Amniotic stem cell (primary cell): Measurements from ENCODE around the gene TEX13D.
"Not testable (repeated sequence)": the region's sequence is repeated elsewhere in the genome, so short reads cannot be mapped to it uniquely, and the experiment has no call there.

Experiments used
- DNase-seq: peaks from one replicate; lab custom pipeline; 2025; lab: John Stamatoyannopoulos, UW

Gene TEX13D

DNA sequence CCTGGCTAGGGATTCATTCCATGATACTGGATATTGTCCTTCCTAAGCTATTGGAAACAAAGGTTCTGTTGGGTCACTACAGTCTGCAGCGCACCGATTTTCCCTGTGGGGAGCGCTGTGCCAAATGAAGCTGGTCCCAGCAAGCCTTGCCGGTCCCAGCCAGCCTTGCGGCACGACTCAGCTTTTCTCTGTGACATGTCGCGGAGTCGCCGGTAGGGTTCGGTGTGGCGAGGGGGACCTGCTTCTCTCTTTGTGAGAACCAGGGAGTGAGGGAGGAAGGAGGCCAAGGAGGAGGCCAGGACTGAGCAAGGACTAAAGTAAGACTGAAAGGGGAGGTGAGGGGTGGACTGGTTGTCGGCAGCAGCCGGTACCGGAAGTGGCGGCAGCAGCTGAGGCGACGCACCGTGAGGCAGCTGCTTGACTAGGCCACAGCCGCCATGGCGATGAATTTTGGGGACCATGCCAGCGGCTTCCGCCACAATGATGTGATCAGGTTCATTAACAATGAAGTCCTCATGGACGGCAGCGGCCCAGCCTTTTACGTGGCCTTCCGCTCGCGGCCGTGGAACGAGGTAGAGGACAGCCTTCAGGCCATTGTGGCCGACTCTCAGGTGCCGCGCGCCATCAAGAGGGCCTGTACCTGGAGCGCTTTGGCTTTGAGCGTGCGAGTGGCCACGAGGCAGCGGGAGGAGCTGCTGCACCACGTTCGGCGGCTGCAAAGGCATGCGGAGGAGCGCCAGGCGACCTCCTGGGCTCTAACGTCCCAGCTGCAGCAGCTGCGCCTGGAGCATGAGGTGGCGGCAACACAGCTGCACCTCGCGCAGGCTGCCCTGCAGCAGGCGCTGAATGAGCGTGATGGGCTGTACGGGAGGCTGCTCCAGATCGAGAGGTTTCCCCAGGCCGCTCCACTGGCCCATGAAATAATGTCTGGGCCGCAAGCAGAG, at the start of gene TEX13D:
Gene TEX13D (plus strand): TSS at position 180 of the 944 bp plus-strand sequence. CDS start 258 bp downstream, at position 438.
- no peak for DNase-seq

DNA sequence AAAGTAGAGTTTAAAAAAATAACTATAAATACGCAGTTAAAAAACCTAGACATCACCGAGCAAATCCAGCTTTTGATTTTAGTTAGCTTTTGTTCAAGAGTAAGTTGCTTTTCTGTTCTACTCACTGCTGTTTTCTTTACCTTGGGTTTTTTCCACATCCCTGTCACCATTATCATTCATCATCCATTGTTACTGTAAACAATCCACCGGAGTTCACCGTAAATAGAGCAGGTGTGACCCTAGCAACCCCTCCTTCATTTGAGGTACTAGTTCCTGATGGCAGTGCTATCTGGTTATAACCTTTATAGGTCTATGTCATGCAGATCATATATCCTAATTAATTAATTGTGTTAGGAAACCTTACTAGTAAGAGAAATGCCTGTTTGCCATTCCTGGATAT, 43.0 kb upstream of the TEX13D start:
- no peak for DNase-seq

DNA sequence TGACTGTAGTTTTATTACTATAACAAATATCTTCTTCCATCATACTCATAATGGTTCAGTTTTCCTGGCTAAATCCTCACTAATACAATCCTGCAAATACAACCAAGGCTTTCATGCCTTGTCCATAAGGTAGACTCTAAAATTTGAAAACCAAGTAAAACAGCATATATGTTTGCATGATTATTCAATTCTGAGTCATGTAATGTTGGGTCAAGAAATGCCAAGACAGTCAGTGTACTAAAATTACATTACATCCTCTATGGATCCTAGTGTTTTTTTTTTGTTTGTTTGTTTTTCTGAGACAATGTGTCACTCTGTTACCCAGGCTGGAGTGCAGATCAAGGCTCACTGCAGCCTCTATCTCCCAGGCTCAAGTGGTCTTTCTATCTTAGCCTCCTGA, 38.6 kb upstream of the TEX13D start:
- DNase-seq: no peak

DNA sequence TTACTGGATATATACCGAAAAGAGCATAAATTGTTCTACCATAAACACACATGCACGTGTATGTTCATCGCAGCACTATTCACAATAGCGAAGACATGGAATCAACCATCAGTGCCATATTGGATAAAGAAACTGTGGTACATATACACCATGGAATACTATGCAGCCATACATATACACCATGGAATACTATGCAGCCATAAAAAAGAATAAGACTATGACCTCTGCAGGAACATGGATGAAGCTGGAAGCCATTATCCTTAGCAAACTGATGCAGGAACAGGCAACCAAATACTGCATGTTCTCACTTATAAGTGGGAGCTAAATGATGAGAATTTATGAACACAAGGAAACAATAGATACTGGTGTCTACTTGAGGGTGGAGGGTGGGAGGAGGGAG, 33.1 kb upstream of the TEX13D start:
- not testable (repeated sequence) for DNase-seq

DNA sequence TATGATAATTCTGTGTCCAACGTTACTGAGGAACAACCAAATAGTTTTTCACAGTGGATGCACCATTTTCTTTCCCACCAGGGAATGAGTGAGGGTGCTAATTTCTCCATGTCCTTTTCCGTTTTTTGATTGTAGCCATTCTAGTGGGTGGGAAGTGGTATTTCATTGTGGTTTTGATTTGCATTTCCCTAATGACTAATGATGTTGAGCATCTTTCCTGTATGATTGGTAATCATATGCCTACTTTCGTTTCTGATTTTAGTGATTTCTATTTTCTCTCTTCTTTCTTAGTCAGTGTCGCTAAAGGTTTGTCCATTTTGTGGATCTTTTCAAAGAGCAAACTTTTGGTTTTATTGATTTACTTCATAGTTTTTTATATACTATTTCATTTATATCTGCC, 32.1 kb upstream of the TEX13D start:
- no peak for DNase-seq

DNA sequence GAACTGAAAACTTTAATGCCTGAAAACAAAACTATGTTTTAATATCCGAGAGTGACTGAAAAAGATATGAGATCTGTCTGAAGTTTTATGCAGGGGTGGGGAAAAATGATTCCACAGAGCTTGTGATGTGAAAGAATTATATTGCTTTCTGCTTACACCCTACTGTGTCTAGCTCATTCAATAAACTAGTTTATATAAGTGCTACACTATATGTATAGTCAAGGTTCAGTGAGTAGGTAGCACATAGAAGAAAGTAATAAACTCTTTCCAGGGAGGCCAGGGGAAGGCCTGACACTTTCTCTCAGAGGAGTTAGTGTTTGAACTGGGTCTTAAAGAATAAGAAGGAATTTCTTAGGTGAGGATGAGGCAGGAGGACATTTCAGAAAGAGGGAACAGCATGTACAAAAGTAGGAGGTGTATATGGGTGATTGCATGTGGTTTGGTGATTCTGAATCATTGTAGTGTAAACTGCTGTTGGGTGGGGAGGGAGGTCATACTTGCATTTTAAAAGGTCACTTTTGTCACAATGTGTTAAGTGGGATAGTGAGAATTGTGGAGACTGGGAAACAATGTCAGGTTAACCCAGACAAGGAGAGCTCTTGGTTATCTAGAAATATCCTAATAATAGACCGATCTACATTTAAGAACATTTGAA, 25.1 kb upstream of the TEX13D start:
- DNase-seq: no peak

DNA sequence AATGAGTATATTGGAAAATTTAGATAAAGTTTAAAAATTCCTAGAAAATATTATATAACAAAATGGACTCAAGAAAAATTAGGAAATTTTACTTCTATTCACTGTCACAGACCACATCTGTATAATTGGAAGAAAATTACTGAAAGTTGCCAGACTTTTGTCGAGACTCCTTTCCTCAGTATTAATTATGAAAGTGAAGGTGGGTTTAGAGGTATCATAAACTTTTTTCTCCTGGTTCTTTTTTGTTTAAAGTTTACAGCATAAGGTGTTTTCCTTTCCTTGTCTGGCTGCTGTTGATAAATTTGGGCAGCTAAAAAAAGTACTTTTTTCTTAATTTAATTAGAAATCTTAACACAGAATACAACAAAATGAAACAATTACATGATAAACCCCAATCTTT, 6.7 kb upstream of the TEX13D start:
- no peak for DNase-seq

DNA sequence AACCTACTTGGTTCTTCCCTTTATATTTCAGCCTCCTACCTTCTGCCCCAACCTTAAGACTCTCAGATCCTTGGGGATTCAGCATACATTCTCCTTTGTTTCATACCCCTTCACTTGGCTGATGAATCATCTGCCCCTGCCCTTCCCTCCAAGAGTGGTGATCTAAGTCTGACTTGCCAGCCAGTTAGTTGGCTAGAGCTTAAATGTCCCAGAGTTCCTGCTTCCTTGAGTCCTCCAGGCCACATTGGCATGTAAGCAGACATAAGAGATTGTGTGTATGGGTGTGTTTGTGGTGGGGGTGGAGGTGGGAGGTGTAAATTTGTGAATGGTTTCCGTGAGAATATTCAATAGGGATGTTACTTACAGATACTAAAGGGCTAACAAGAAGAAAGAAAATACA, 3.7 kb upstream of the TEX13D start:
- no peak for DNase-seq

DNA sequence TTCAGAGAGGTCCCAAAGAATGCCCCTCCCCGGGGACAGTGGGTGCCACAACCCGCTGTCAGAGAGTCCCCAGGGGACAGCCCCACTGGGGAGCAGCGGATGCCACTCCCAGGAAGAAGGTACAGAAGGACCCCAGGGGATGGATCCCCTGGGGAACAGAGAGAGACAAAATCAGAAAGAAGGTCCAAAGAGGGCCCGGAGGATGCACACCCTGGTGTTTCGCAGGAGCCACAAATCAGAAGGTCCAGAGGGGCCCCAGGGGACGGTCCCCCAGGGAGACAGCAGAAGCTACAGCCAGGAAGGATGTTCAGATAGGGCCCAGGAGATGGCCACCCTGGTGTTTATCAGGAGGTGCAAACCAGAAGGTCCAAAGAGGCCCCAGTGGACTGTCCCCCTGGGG, 1.4 kb downstream of the TEX13D start:
- DNase-seq: no peak

DNA sequence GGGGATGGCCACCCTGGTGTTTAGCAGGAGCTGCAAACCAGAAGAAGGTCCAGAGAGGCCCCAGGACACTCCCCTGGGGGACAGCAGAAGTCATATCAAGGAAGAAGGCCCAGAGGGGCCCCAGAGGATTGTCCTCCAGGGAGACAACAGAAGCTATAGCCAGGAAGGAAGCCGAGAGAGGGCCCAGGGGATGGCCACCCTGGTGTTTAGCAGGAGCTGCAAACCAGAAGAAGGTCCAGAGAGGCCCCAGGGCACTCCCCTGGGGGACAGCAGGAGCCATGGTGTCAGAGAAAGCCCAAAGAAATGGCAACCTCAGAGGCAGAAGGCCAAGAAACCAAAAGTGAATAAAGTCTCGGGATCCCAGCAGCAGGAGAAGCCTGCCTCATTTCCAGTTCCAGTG, 2.1 kb downstream of the TEX13D start:
- DNase-seq: not testable (repeated sequence)

DNA sequence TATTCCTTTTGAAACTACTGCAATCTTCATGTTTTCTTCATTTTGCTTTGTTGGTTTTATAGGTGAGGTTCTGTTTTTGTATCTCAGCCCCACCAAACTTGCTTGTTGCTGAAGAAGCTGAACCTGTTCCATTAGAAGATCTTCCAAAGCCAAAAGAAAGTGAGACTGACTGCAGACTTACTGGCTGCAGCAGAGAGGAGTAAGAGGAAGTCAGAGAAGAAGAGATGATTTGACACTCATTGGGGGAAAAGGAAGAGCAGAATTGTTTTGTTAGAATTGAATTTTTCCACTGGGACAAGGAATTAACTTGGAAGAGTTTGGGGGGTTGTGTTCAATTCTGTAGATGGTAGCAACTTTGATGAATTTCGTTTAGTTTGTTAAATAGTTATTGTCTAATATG, 3.1 kb downstream of the TEX13D start:
- no peak for DNase-seq

DNA sequence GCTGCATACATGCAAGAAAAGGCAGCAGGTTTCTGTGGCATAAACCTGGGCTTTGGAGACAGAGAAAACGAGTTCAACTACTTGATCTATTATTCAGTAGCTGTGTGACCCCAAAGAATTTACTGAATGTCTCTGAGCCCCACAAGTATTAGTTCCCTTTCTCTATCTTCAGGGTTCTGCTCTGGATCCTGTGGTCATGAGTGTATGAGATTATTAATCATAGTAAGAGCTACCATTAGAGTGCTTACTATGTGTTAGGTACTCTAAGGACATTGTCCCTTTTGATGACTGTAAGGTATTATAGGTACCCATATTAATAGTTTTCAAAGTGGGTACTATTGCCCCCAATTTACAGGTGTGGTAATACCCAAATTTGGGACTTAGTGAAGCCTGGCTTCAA, 5.5 kb downstream of the TEX13D start:
- DNase-seq: no peak

DNA sequence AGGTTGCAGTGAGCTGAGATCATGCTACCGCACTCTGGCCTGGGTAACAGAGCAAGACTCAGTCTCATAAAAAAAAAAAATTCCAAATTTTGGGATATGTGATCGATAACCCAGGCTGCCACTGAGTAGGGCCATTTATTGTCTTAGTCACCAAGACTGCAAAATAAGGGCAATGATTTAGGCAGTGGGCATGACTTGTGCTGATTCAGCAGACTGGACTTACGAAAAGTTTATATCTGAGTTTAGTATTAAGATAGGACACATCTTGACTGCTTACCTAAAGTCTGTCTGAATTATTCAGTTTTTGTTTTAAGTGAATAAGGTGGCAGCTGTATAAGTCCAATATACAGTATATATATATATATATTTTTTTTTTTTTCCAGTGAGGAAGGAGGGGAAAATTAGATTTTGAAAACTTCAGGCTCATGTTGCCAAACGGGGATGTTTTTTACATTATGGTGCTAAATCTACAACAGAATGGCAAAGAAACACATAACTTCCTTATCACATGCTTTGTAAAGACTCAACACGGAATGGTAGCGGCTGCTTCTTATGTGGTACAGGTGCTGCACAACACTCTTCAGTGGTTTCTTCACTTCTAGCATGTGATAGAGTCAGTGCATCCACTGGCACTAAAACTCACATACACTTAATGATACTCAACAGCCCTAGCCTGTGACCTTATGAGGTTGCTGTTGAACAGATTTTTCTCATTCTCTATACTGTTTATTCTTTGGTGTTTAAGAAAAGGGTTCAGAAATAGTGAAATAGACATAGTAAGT, 6.5 kb downstream of the TEX13D start:
- DNase-seq: no peak

DNA sequence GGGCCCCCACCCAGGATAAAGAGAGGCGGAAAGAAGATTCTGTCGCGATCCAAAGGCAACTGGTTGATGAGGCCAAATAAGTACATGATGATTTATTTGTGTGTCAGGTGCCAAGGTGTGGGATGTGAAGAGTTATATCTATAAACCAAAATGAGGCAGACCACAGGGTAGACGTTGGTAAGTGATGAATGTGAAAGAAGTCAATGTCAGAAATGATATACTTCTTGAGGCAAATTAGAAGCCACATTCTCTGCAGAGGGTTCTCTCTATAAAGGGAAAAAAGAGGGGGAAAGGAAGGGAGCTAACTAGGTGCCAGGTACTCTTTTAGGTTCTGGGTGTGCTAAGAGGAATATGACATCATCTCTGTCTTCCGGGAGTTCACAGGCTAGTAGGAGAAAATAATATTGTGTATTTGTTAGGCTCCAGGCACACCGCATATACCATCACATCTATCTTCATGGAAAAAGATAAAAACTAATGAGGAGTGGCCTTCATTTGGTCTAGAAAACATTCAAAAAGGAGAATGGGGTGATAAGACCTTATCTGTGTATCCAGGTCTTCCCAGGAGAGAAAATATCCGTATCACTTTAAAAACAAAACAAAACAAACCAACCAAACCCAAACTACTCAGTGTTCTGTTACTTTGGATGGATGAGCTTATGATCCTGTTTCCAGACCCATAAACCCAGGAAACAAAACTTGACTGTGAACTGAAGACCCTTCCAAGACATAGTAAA, 9.1 kb downstream of the TEX13D start:
- no peak for DNase-seq

DNA sequence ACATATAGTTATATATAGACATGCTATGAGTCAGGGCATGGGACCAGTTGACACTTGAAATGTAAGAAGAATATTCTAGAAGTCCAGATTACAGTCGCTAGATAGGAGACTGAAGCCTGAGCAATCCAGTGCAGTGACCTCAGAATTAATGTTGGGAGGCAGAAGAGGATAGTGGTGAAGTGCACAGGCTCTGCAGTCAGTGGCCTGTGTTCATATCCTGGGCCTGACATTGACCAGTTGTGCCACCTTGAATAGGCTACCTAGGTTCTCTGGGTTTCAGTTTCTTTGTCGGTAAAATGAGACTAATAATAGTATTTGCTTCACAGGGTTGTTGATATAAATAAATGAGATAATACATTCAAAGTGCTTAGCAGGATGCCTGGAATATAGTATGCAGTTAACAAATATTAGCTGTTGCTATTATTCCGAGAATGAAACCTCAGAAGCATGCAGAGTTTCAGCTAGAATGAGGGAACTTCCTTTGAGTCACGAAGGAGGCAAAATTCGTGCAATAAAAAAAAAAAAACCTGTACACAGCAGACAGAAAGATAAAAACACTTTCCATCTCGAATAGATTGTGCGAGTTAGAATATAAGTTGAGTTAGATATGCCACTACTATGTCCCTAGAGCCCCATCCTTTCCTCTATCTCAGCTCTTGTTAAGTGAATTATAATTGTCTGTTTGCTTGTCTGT, 9.9 kb downstream of the TEX13D start:
- no peak for DNase-seq

DNA sequence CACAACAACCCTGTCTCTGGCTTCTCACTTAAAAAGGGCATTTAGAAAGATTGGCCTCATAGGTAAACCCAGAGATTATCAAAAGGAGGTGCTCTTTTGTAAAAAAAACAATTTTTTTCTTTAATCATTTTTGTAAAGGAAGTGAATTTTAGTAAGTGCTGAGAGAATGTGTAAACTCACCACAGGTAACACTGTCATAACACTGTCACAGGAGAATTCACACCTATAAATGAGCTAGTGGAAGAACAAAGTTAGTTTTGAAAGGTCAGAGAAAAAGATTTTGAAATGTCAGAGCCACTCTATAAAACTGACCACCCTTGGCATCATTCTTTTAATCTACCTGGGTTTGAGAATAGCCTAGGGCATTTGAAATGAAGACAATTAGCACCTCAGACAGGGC, 10.6 kb downstream of the TEX13D start:
- no peak for DNase-seq

DNA sequence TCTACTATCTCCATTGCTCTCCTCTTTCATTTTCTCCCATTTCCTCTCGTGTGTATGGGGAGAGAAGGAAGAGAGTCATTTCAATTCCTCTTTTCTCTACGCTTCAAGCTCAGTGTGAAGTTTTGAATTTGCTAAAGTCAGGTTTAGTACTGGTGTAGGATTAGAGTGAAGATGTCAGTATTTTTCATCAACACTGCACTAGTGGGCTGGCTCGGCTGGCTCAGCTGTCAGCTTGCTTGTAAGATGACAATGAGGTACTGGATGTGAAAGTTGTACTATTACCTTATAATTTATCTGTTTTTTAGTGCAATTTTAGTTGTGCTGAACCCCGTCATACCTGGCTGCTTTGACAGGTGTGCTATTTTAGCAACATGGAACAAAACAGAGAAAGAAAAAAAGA, 11.8 kb downstream of the TEX13D start:
- DNase-seq: no peak

DNA sequence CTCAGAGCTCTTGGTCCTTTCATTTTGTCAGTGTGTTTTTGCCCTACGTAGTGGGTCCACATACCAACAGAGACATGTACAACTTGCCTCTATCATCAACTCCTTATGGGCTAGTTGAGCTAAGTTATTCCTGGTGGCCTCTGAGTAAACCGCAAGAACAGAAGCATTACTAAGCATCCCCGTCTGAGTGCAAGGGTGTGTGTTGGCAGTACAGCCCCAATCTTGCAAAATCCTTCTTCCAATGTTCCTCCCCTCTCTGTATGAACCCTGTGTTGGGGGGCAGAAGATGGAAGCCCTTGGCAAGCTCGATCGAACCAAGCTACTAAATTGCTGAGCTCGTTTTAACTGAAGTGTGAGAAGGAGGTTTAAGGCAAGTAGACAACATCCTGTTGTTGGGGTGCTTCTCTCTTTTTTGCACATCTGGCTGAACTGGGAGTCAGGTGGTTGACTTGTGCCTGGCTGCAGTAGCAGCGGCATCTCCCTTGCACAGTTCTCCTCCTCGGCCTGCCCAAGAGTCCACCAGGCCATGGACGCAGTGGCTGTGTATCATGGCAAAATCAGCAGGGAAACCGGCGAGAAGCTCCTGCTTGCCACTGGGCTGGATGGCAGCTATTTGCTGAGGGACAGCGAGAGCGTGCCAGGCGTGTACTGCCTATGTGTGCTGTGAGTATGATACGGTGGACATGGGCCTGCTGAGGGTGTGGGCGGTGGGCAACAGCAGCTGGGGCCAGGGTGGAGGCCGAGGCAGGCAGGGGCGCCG, 13.8 kb downstream of the TEX13D start, which contains the start of gene SH2D1A:
Gene SH2D1A (plus strand): TSS at position 447 of the 760 bp plus-strand sequence. CDS start 80 bp downstream, at position 527.
- DNase-seq: no peak

DNA sequence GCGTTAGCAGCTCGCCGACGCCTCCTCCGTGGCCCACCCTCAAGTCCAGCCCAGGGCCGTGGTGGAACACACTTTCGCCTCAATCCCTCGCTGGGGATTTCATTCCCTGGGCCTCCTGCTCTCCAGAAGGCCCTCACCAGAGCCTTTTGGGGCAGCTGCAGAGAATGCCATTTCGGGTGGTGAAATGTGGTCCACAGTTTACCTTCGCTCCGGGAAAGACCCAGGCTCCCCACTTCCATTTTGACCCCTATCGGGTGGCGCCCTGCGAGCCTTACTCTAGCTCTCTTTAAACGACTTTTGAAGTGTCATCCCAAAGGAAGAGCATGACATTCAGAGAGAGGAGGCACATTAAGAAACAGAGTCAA, 14.4 kb downstream of the TEX13D start:
- DNase-seq: no peak

DNA sequence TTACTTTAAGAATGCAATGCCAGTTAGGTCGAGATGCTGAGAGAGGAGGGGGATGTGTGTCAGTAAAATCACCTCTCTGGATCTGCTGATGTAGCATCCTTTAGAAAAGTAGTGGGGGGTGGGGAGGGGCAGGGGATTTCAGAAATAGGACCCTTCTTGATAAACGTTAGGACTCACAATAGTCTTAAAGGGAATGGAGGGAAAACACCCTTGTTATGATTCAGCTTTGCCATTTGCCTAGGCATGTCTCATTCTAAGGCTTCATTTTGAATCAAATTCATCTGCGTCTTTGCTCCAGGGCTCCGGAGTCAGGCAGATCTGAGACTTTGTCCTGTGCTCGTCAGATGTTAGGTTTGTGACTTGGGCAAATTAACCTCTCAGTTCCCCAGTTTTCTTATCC, 14.8 kb downstream of the TEX13D start:
- DNase-seq: no peak

DNA sequence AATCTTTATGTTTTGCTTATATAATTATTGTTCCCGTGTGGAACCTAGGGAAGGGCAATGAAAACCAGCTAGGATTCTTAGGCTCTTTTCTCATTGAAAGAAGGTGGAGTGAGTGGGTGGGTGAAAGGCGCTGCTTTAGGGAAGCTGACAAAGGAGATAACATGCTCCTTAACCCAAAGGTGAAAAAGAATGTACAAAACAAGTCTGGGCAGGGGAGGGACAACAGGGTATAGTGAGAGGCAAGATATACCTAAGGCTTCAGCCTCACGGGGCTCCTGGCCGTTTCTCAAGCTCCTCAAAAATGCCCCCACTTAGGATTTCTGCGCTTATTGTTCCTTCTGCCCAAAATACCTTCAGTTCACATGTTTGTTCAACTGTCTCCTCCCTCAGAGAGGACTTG, 15.7 kb downstream of the TEX13D start:
- DNase-seq: no peak
